H1 (cell line): ENCODE results near the gene F3. TPM values are rescaled to one million over a fixed set of nuclear protein-coding genes. Genes with fewer than 3 reads are reported as not detected.

Experiments
- CTCF ChIA-PET: fragments of 300-600 bp; sonication (Branson Sonifier 250); formaldehyde crosslinking; loops from one replicate; lab custom pipeline; 2021; ENCODE audit not compliant: partially characterized antibody; lab: Charles Lee
- POLR2A ChIA-PET: fragments of 300-600 bp; sonication (Branson Sonifier 250); formaldehyde crosslinking; loops from one replicate; lab custom pipeline; 2021; ENCODE audit warnings: inconsistent platforms; ENCODE audit not compliant: partially characterized antibody; lab: Charles Lee
- DNase-seq, 2 experiments: peaks; one replicate each; pipeline versions ENCODE4 v3.0.0 to v3.0.0-alpha.2; 2010 to 2022; ENCODE audit warnings: low spot score in 2 of 2, low read depth in 1 of 2, mixed read lengths in 1 of 2
- FAIRE-seq: peaks from 2 replicates; lab custom pipeline; 2011; peaks lifted over from hg19 to GRCh38; lab: Jason Lieb, UNC
- H2AFZ ChIP-seq: 2 replicates; pipeline ENCODE4 v1.8.1; 2012; ENCODE audit warnings: low read length, inconsistent platforms
- H2AK5ac ChIP-seq: 2 replicates; pipeline ENCODE4 v1.6.1; 2013; ENCODE audit warnings: low read depth, low read length
- H2BK120ac ChIP-seq: replicated peaks from 2 replicates; pipeline ENCODE3; 2013; ENCODE audit warnings: low read depth, low read length, inconsistent platforms
- H2BK12ac ChIP-seq: 2 replicates; pipeline ENCODE4 v1.6.1; 2013; ENCODE audit warnings: low read depth, low read length
- H2BK15ac ChIP-seq: 2 replicates; pipeline ENCODE4 v1.6.1; 2013; ENCODE audit warnings: low read length
- H2BK20ac ChIP-seq: 2 replicates; pipeline ENCODE4 v1.6.1; 2013; ENCODE audit warnings: low read length
- H2BK5ac ChIP-seq: 2 replicates; pipeline ENCODE4 v1.6.1; 2013; ENCODE audit warnings: low read depth, low read length
- H3K14ac ChIP-seq: 2 replicates; pipeline ENCODE4 v1.6.1; 2013; ENCODE audit warnings: inconsistent platforms; ENCODE audit not compliant: insufficient read length
- H3K18ac ChIP-seq: 2 replicates; pipeline ENCODE4 v1.6.1; 2013; ENCODE audit warnings: low read length; ENCODE audit errors: extremely low read depth
- H3K23ac ChIP-seq: 2 replicates; pipeline ENCODE4 v1.6.1; 2013; ENCODE audit warnings: inconsistent platforms; ENCODE audit not compliant: insufficient read length
- H3K23me2 ChIP-seq: 2 replicates; pipeline ENCODE4 v1.6.1; 2013; ENCODE audit warnings: low read depth, low read length
- H3K27ac ChIP-seq: 2 replicates; pipeline ENCODE4 v1.6.1; 2011; ENCODE audit warnings: low read depth, low read length, inconsistent platforms
- H3K27me3 ChIP-seq, 4 experiments: replicated peaks in 1 of 4; 1 replicate in 1 of 4; 2 replicates in 3 of 4; pipeline versions ENCODE4 v1.6.1 to v1.8.1; 2011 to 2013; ENCODE audit warnings: low read length in 3 of 4, mild to moderate bottlenecking in 3 of 4, inconsistent platforms in 2 of 4, mixed read lengths in 2 of 4, moderate library complexity in 1 of 4; ENCODE audit not compliant: control insufficient read depth in 3 of 4, insufficient read depth in 3 of 4; ENCODE audit errors: extremely low read depth in 1 of 4
- H3K36me3 ChIP-seq, 4 experiments: 2 replicates each; pipeline versions ENCODE4 v1.6.1 to v1.8.1; 2011 to 2013; ENCODE audit warnings: mild to moderate bottlenecking in 4 of 4, low read length in 3 of 4, moderate library complexity in 2 of 4, control low read depth in 1 of 4, inconsistent platforms in 1 of 4; ENCODE audit not compliant: insufficient read depth in 4 of 4, control insufficient read depth in 2 of 4
- H3K4ac ChIP-seq: replicated peaks from 2 replicates; pipeline ENCODE3; 2013; ENCODE audit warnings: low read length, low read depth, mixed read lengths, inconsistent platforms; ENCODE audit not compliant: insufficient read length
- H3K4me1 ChIP-seq, 4 experiments: replicated peaks in 1 of 4; 1 replicate in 1 of 4; 2 replicates in 3 of 4; pipeline versions ENCODE4 v1.6.1 to v1.8.1; 2011 to 2013; ENCODE audit warnings: low read length in 3 of 4, inconsistent platforms in 2 of 4, mixed read lengths in 1 of 4; ENCODE audit not compliant: insufficient read depth in 4 of 4, control insufficient read depth in 3 of 4
- H3K4me2 ChIP-seq, 2 experiments: 2 replicates each; pipeline versions ENCODE4 v1.6.1 to v1.8.1; 2011 to 2013; ENCODE audit warnings: low read depth in 2 of 2, low read length in 2 of 2, control low read depth in 1 of 2, inconsistent platforms in 1 of 2, mild to moderate bottlenecking in 1 of 2; ENCODE audit not compliant: insufficient read depth in 1 of 2
- H3K4me3 ChIP-seq, 4 experiments: fragments of 200-600, 300-600 bp in 1 of 4; sonication (generic), shearing (Covaris generic), sonication (Bioruptor Twin) in 1 of 4; 2 replicates each; pipeline versions ENCODE4 v1.5.1 to v1.8.1; 2011 to 2016; ENCODE audit warnings: low read length in 4 of 4, low read depth in 3 of 4, control low read depth in 2 of 4, inconsistent platforms in 2 of 4, mild to moderate bottlenecking in 2 of 4, mixed read lengths in 1 of 4, moderate library complexity in 1 of 4; ENCODE audit not compliant: insufficient read depth in 2 of 4; ENCODE audit errors: extremely low read depth in 1 of 4
- H3K56ac ChIP-seq: replicated peaks from 2 replicates; pipeline ENCODE3; 2013; ENCODE audit warnings: low read depth, mild to moderate bottlenecking, mixed read lengths, low read length, inconsistent platforms; ENCODE audit not compliant: insufficient read length
- H3K79me1 ChIP-seq: 2 replicates; pipeline ENCODE4 v1.6.1; 2013; ENCODE audit warnings: low read depth, low read length, control low read depth
- H3K79me2 ChIP-seq, 2 experiments: 2 replicates each; pipeline versions ENCODE4 v1.6.1 to v1.8.1; 2012 to 2013; ENCODE audit warnings: low read length in 2 of 2, mild to moderate bottlenecking in 2 of 2, inconsistent platforms in 1 of 2; ENCODE audit not compliant: insufficient read depth in 2 of 2, control insufficient read depth in 1 of 2
- H3K9ac ChIP-seq, 4 experiments: replicated peaks in 1 of 4; 1 replicate in 1 of 4; 2 replicates in 3 of 4; pipeline versions ENCODE4 v1.6.1 to v1.8.1; 2011 to 2013; ENCODE audit warnings: low read depth in 3 of 4, low read length in 3 of 4, control low read depth in 2 of 4, mild to moderate bottlenecking in 2 of 4, moderate library complexity in 2 of 4, inconsistent platforms in 1 of 4; ENCODE audit errors: extremely low read depth in 1 of 4
- H3K9me3 ChIP-seq, 2 experiments: 2 replicates each; pipeline versions ENCODE4 v1.6.1 to v1.8.1; 2012 to 2013; ENCODE audit warnings: mild to moderate bottlenecking in 2 of 2, moderate library complexity in 2 of 2, control low read depth in 1 of 2, inconsistent platforms in 1 of 2, low read depth in 1 of 2, low read length in 1 of 2, mixed read lengths in 1 of 2; ENCODE audit not compliant: insufficient read depth in 2 of 2
- H4K20me1 ChIP-seq, 2 experiments: replicated peaks in 1 of 2; 2 replicates each; pipeline versions ENCODE3 to v1.8.1; 2011 to 2013; ENCODE audit warnings: inconsistent platforms in 2 of 2, low read length in 2 of 2, mild to moderate bottlenecking in 1 of 2; ENCODE audit not compliant: insufficient read depth in 2 of 2, control insufficient read depth in 1 of 2
- H4K5ac ChIP-seq: 2 replicates; pipeline ENCODE4 v1.6.1; 2013; ENCODE audit warnings: low read length, low read depth, mixed read lengths, inconsistent platforms; ENCODE audit not compliant: insufficient read length
- H4K8ac ChIP-seq: 2 replicates; pipeline ENCODE4 v1.8.0; 2013; ENCODE audit warnings: mild to moderate bottlenecking, moderate library complexity, low read length, inconsistent platforms; ENCODE audit not compliant: insufficient read depth; ENCODE audit errors: extremely low read depth
- H4K91ac ChIP-seq: replicated peaks from 2 replicates; pipeline ENCODE3; 2013; ENCODE audit warnings: low read length, mixed read lengths, inconsistent platforms; ENCODE audit not compliant: insufficient read length
- JUN ChIP-seq: IDR thresholded peaks from 2 replicates; pipeline ENCODE4 v1.6.1; 2011; ENCODE audit warnings: low read depth, mild to moderate bottlenecking, improper control_type of control experiment, low read length
- RAD21 ChIP-seq, 2 experiments: IDR thresholded peaks in 1 of 2; conservative IDR thresholded peaks in 1 of 2; 2 replicates each; pipeline ENCODE4 v1.6.1; 2011; ENCODE audit warnings: low read depth in 2 of 2, low read length in 2 of 2, improper control_type of control experiment in 1 of 2, inconsistent platforms in 1 of 2, mild to moderate bottlenecking in 1 of 2, moderate library complexity in 1 of 2
- RFX5 ChIP-seq: IDR thresholded peaks from 2 replicates; pipeline ENCODE4 v1.6.1; 2011; ENCODE audit warnings: low read depth, low read length, improper control_type of control experiment, borderline replicate concordance
- WGBS, 2 experiments: shearing (Covaris generic) in 1 of 2; methylation state at CpG; one replicate each; pipeline versions ENCODE4 v1.1.6 to v1.1.7; 2013 to 2015; ENCODE audit warnings: low lambda C conversion rate in 2 of 2, mixed read lengths in 2 of 2, inconsistent platforms in 1 of 2, low coverage in 1 of 2, missing lambda C conversion rate in 1 of 2; ENCODE audit not compliant: insufficient replicate concordance in 2 of 2, insufficient coverage in 1 of 2, insufficient read length in 1 of 2; ENCODE audit errors: extremely low coverage in 1 of 2, missing lambda C conversion rate in 1 of 2; 5-methylcytosine and 5-hydroxymethylcytosine counted together
- polyA plus RNA-seq, 7 experiments: library from polyadenylated mRNA; depleted of rRNA in 3 of 7; stranded (reverse) in 5 of 7; unstranded in 2 of 7; fragments of >200 nt in 5 of 7; fragments of 200-250 nt in 2 of 7; gene quantifications; 1 replicate in 5 of 7; 2 replicates in 1 of 7; 4 replicates in 1 of 7; pipeline versions ENCODE4 v1.2.1 to v1.2.3, GENCODE V29; 2011 to 2013; ENCODE audit warnings: missing spikeins in 2 of 7, mixed read lengths in 2 of 7
- total RNA-seq: library from RNA; stranded (reverse); fragmentation: NEBNext Ultra II Directional; extraction: Animal tissue kit (Norgen Biotek cat#: 25700); gene quantifications from 2 replicates; pipeline ENCODE4 v1.2.1, GENCODE V29; 2021
- TF ChIP-seq, protein P1 (sequence below), 3 experiments: IDR thresholded peaks; 1 replicate in 2 of 3; 2 replicates in 1 of 3; pipeline versions ENCODE4 v1.5.1 to v1.6.1; 2011; ENCODE audit warnings: low read length in 3 of 3, mild to moderate bottlenecking in 3 of 3, inconsistent platforms in 2 of 3, low read depth in 1 of 3, moderate library complexity in 1 of 3; ENCODE audit not compliant: insufficient read depth in 1 of 3; ENCODE audit errors: control extremely low read depth in 1 of 3

F3 gene
- total and polyA plus RNA-seq, 2 of the 8 experiments (the other 6 are each of a cell fraction or from before 2014, with no cell fraction given), result 2.6 to 8.6 TPM

DNA sequence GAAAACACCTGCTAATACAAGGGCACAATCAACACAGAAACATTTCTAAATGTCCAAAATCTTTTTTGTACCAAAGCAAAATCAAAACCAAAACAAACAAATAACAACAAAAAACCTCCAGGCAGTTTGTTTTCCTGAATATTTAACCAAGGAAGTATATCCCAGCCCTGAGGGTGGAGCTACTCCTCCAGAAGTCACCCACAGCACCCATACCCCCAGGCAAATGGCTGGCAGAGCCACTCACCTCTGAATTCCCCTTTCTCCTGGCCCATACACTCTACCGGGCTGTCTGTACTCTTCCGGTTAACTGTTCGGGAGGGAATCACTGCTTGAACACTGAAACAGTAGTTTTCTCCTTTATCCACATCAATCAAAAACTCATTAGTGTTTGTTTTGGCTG, 9.5 kb downstream of the F3 start:
- Histone ChIP-seq H4K91ac (no peak overlapping the region), H2AK5ac (no peak overlapping the region), H2BK20ac (no peak overlapping the region), H2BK5ac (no peak overlapping the region), H3K4me2 (no peak overlapping the region), H2BK120ac (no peak overlapping the region), H2AFZ (no peak overlapping the region), H3K79me1 (no peaks in the 10 kb centered on the region; the same call in 1 of the 2 replicates), H4K5ac (no peak overlapping the region), H3K9ac (no peak overlapping the region), H3K14ac (no peak overlapping the region), H3K79me2 (no peaks in the 10 kb centered on the region), H3K4me1 (peaks cover 0 to 7% (median 3%) of the 10 kb centered on the region in 4 experiments; a peak in 3 of 7 replicates), H3K4me3 (no peak overlapping the region), H3K9me3 (no peaks in the 10 kb centered on the region), H3K4ac (no peak overlapping the region), H3K56ac (no peak overlapping the region), H4K8ac (no peak overlapping the region), H3K18ac (no peak overlapping the region), H3K36me3 (peaks cover 2 to 33% (median 16%) of the 10 kb centered on the region in 4 experiments; a peak in 6 of 8 replicates), H3K27me3 (no peaks in the 10 kb centered on the region), H3K23me2 (no peaks in the 10 kb centered on the region), H3K27ac (no peak overlapping the region), H2BK15ac (no peak overlapping the region), H2BK12ac (no peak overlapping the region), H4K20me1 (peaks cover 0 to under 1% of the 10 kb centered on the region in 2 experiments), H3K23ac (no peak overlapping the region)
- WGBS, 2 experiments, result 90% methylated on average over 3 of the region's 3 CpGs; no CpG with 5 or more reads in 1 of the 2 experiments
- DNase-seq, result no peak
- no peak for FAIRE-seq
- TF ChIP-seq, protein P1, sequence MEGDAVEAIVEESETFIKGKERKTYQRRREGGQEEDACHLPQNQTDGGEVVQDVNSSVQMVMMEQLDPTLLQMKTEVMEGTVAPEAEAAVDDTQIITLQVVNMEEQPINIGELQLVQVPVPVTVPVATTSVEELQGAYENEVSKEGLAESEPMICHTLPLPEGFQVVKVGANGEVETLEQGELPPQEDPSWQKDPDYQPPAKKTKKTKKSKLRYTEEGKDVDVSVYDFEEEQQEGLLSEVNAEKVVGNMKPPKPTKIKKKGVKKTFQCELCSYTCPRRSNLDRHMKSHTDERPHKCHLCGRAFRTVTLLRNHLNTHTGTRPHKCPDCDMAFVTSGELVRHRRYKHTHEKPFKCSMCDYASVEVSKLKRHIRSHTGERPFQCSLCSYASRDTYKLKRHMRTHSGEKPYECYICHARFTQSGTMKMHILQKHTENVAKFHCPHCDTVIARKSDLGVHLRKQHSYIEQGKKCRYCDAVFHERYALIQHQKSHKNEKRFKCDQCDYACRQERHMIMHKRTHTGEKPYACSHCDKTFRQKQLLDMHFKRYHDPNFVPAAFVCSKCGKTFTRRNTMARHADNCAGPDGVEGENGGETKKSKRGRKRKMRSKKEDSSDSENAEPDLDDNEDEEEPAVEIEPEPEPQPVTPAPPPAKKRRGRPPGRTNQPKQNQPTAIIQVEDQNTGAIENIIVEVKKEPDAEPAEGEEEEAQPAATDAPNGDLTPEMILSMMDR (IDR thresholded peaks at IDR 0.05; ENCODE audit: control extremely low read depth in 1 of 3, insufficient read depth in 1 of 3, low read depth in 1 of 3, low read length in 3 of 3), result 0 out of 4 replicates have a peak, but pooled peaks of 1 of the 3 experiments have one; percentile 8
- TF ChIP-seq RAD21 (IDR thresholded peaks at IDR 0.05 in 1 of 2, conservative IDR thresholded peaks at IDR 0.05 in 1 of 2; ENCODE audit: low read depth in 2 of 2, low read length in 2 of 2) (peak; percentile 47 to 60), JUN (no peak), RFX5 (no peak)
- ChIA-PET POLR2A (interaction anchor here (1.5 kb wide), 1 partner anchor 10 kb away, joined by 5 read pairs; the partner anchor contains the start of gene F3), CTCF (interaction anchor here (0.7 to 15.1 kb wide), 7 partner anchors 8 to 273 kb away, joined by 3 to 212 read pairs (median 34); partner anchors contain the start of gene F3)
